Panc1 (cell line): ENCODE data around the gene PCDHGB4.
"Not testable (repeated sequence)": the region's sequence is repeated elsewhere in the genome, so short reads cannot be mapped to it uniquely, and the experiment has no call there.

Source experiments
- CTCF ChIP-seq: fragments of 450-650 bp; IDR thresholded peaks from 2 replicates; pipeline ENCODE4 v1.5.1; 2017; ENCODE audit warnings: mild to moderate bottlenecking
- TCF7L2 ChIP-seq: IDR thresholded peaks from 2 replicates; pipeline ENCODE4 v1.6.1; 2011; ENCODE audit warnings: mild to moderate bottlenecking, low read depth, low read length, inconsistent platforms

- not testable (repeated sequence) for TF ChIP-seq CTCF, TCF7L2
These were observed 41.5 kb upstream of the PCDHGB4 start for GRCh38 chr5:141346017-141346416.
